H1 (cell line): ENCODE results near the gene FAM98C. TPM values are rescaled to one million over a fixed set of nuclear protein-coding genes. Genes with fewer than 3 reads are reported as not detected.

ENCODE experiments used
- CTCF ChIA-PET: fragments of 300-600 bp; sonication (Branson Sonifier 250); formaldehyde crosslinking; loops from one replicate; lab custom pipeline; 2021; ENCODE audit not compliant: partially characterized antibody; lab: Charles Lee
- POLR2A ChIA-PET: fragments of 300-600 bp; sonication (Branson Sonifier 250); formaldehyde crosslinking; loops from one replicate; lab custom pipeline; 2021; ENCODE audit warnings: inconsistent platforms; ENCODE audit not compliant: partially characterized antibody; lab: Charles Lee
- DNase-seq, 2 experiments: peaks; one replicate each; pipeline versions ENCODE4 v3.0.0 to v3.0.0-alpha.2; 2010 to 2022; ENCODE audit warnings: low spot score in 2 of 2, low read depth in 1 of 2, mixed read lengths in 1 of 2
- FAIRE-seq: peaks from 2 replicates; lab custom pipeline; 2011; peaks lifted over from hg19 to GRCh38; lab: Jason Lieb, UNC
- H2AFZ ChIP-seq: 2 replicates; pipeline ENCODE4 v1.8.1; 2012; ENCODE audit warnings: low read length, inconsistent platforms
- H2AK5ac ChIP-seq: 2 replicates; pipeline ENCODE4 v1.6.1; 2013; ENCODE audit warnings: low read depth, low read length
- H2BK120ac ChIP-seq: replicated peaks from 2 replicates; pipeline ENCODE3; 2013; ENCODE audit warnings: low read depth, low read length, inconsistent platforms
- H2BK12ac ChIP-seq: 2 replicates; pipeline ENCODE4 v1.6.1; 2013; ENCODE audit warnings: low read depth, low read length
- H2BK15ac ChIP-seq: 2 replicates; pipeline ENCODE4 v1.6.1; 2013; ENCODE audit warnings: low read length
- H2BK20ac ChIP-seq: 2 replicates; pipeline ENCODE4 v1.6.1; 2013; ENCODE audit warnings: low read length
- H2BK5ac ChIP-seq: 2 replicates; pipeline ENCODE4 v1.6.1; 2013; ENCODE audit warnings: low read depth, low read length
- H3K14ac ChIP-seq: 2 replicates; pipeline ENCODE4 v1.6.1; 2013; ENCODE audit warnings: inconsistent platforms; ENCODE audit not compliant: insufficient read length
- H3K18ac ChIP-seq: 2 replicates; pipeline ENCODE4 v1.6.1; 2013; ENCODE audit warnings: low read length; ENCODE audit errors: extremely low read depth
- H3K23ac ChIP-seq: 2 replicates; pipeline ENCODE4 v1.6.1; 2013; ENCODE audit warnings: inconsistent platforms; ENCODE audit not compliant: insufficient read length
- H3K23me2 ChIP-seq: 2 replicates; pipeline ENCODE4 v1.6.1; 2013; ENCODE audit warnings: low read depth, low read length
- H3K27ac ChIP-seq: 2 replicates; pipeline ENCODE4 v1.6.1; 2011; ENCODE audit warnings: low read depth, low read length, inconsistent platforms
- H3K27me3 ChIP-seq, 4 experiments: replicated peaks in 1 of 4; 1 replicate in 1 of 4; 2 replicates in 3 of 4; pipeline versions ENCODE4 v1.6.1 to v1.8.1; 2011 to 2013; ENCODE audit warnings: low read length in 3 of 4, mild to moderate bottlenecking in 3 of 4, inconsistent platforms in 2 of 4, mixed read lengths in 2 of 4, moderate library complexity in 1 of 4; ENCODE audit not compliant: control insufficient read depth in 3 of 4, insufficient read depth in 3 of 4; ENCODE audit errors: extremely low read depth in 1 of 4
- H3K36me3 ChIP-seq, 4 experiments: 2 replicates each; pipeline versions ENCODE4 v1.6.1 to v1.8.1; 2011 to 2013; ENCODE audit warnings: mild to moderate bottlenecking in 4 of 4, low read length in 3 of 4, moderate library complexity in 2 of 4, control low read depth in 1 of 4, inconsistent platforms in 1 of 4; ENCODE audit not compliant: insufficient read depth in 4 of 4, control insufficient read depth in 2 of 4
- H3K4ac ChIP-seq: replicated peaks from 2 replicates; pipeline ENCODE3; 2013; ENCODE audit warnings: low read length, low read depth, mixed read lengths, inconsistent platforms; ENCODE audit not compliant: insufficient read length
- H3K4me1 ChIP-seq, 4 experiments: replicated peaks in 1 of 4; 1 replicate in 1 of 4; 2 replicates in 3 of 4; pipeline versions ENCODE4 v1.6.1 to v1.8.1; 2011 to 2013; ENCODE audit warnings: low read length in 3 of 4, inconsistent platforms in 2 of 4, mixed read lengths in 1 of 4; ENCODE audit not compliant: insufficient read depth in 4 of 4, control insufficient read depth in 3 of 4
- H3K4me2 ChIP-seq, 2 experiments: 2 replicates each; pipeline versions ENCODE4 v1.6.1 to v1.8.1; 2011 to 2013; ENCODE audit warnings: low read depth in 2 of 2, low read length in 2 of 2, control low read depth in 1 of 2, inconsistent platforms in 1 of 2, mild to moderate bottlenecking in 1 of 2; ENCODE audit not compliant: insufficient read depth in 1 of 2
- H3K4me3 ChIP-seq, 4 experiments: fragments of 200-600, 300-600 bp in 1 of 4; sonication (generic), shearing (Covaris generic), sonication (Bioruptor Twin) in 1 of 4; 2 replicates each; pipeline versions ENCODE4 v1.5.1 to v1.8.1; 2011 to 2016; ENCODE audit warnings: low read length in 4 of 4, low read depth in 3 of 4, control low read depth in 2 of 4, inconsistent platforms in 2 of 4, mild to moderate bottlenecking in 2 of 4, mixed read lengths in 1 of 4, moderate library complexity in 1 of 4; ENCODE audit not compliant: insufficient read depth in 2 of 4; ENCODE audit errors: extremely low read depth in 1 of 4
- H3K56ac ChIP-seq: replicated peaks from 2 replicates; pipeline ENCODE3; 2013; ENCODE audit warnings: low read depth, mild to moderate bottlenecking, mixed read lengths, low read length, inconsistent platforms; ENCODE audit not compliant: insufficient read length
- H3K79me1 ChIP-seq: 2 replicates; pipeline ENCODE4 v1.6.1; 2013; ENCODE audit warnings: low read depth, low read length, control low read depth
- H3K79me2 ChIP-seq, 2 experiments: 2 replicates each; pipeline versions ENCODE4 v1.6.1 to v1.8.1; 2012 to 2013; ENCODE audit warnings: low read length in 2 of 2, mild to moderate bottlenecking in 2 of 2, inconsistent platforms in 1 of 2; ENCODE audit not compliant: insufficient read depth in 2 of 2, control insufficient read depth in 1 of 2
- H3K9ac ChIP-seq, 4 experiments: replicated peaks in 1 of 4; 1 replicate in 1 of 4; 2 replicates in 3 of 4; pipeline versions ENCODE4 v1.6.1 to v1.8.1; 2011 to 2013; ENCODE audit warnings: low read depth in 3 of 4, low read length in 3 of 4, control low read depth in 2 of 4, mild to moderate bottlenecking in 2 of 4, moderate library complexity in 2 of 4, inconsistent platforms in 1 of 4; ENCODE audit errors: extremely low read depth in 1 of 4
- H3K9me3 ChIP-seq, 2 experiments: 2 replicates each; pipeline versions ENCODE4 v1.6.1 to v1.8.1; 2012 to 2013; ENCODE audit warnings: mild to moderate bottlenecking in 2 of 2, moderate library complexity in 2 of 2, control low read depth in 1 of 2, inconsistent platforms in 1 of 2, low read depth in 1 of 2, low read length in 1 of 2, mixed read lengths in 1 of 2; ENCODE audit not compliant: insufficient read depth in 2 of 2
- H4K20me1 ChIP-seq, 2 experiments: replicated peaks in 1 of 2; 2 replicates each; pipeline versions ENCODE3 to v1.8.1; 2011 to 2013; ENCODE audit warnings: inconsistent platforms in 2 of 2, low read length in 2 of 2, mild to moderate bottlenecking in 1 of 2; ENCODE audit not compliant: insufficient read depth in 2 of 2, control insufficient read depth in 1 of 2
- H4K5ac ChIP-seq: 2 replicates; pipeline ENCODE4 v1.6.1; 2013; ENCODE audit warnings: low read length, low read depth, mixed read lengths, inconsistent platforms; ENCODE audit not compliant: insufficient read length
- H4K8ac ChIP-seq: 2 replicates; pipeline ENCODE4 v1.8.0; 2013; ENCODE audit warnings: mild to moderate bottlenecking, moderate library complexity, low read length, inconsistent platforms; ENCODE audit not compliant: insufficient read depth; ENCODE audit errors: extremely low read depth
- H4K91ac ChIP-seq: replicated peaks from 2 replicates; pipeline ENCODE3; 2013; ENCODE audit warnings: low read length, mixed read lengths, inconsistent platforms; ENCODE audit not compliant: insufficient read length
- BACH1 ChIP-seq: IDR thresholded peaks from 2 replicates; pipeline ENCODE4 v1.6.1; 2012; ENCODE audit warnings: low read length, improper control_type of control experiment
- CBX8 ChIP-seq: fragments of 300-800, 300-1000 bp; sonication (generic); IDR thresholded peaks from 2 replicates; pipeline ENCODE4 v1.7.1; 2016; ENCODE audit warnings: low read depth, low read length, borderline replicate concordance
- EZH2 ChIP-seq: fragments of 200-600 bp; sonication (generic); IDR thresholded peaks from 2 replicates; pipeline ENCODE4 v1.7.1; 2012; ENCODE audit warnings: low read depth, mild to moderate bottlenecking, moderate library complexity, low read length, inconsistent platforms; ENCODE audit not compliant: severe bottlenecking
- RXRA ChIP-seq: IDR thresholded peaks from 2 replicates; pipeline ENCODE4 v1.6.1; 2011; ENCODE audit warnings: low read depth, mild to moderate bottlenecking, low read length, moderate library complexity; ENCODE audit not compliant: insufficient read depth
- WGBS, 2 experiments: shearing (Covaris generic) in 1 of 2; methylation state at CpG; one replicate each; pipeline versions ENCODE4 v1.1.6 to v1.1.7; 2013 to 2015; ENCODE audit warnings: low lambda C conversion rate in 2 of 2, mixed read lengths in 2 of 2, inconsistent platforms in 1 of 2, low coverage in 1 of 2, missing lambda C conversion rate in 1 of 2; ENCODE audit not compliant: insufficient replicate concordance in 2 of 2, insufficient coverage in 1 of 2, insufficient read length in 1 of 2; ENCODE audit errors: extremely low coverage in 1 of 2, missing lambda C conversion rate in 1 of 2; 5-methylcytosine and 5-hydroxymethylcytosine counted together
- long read RNA-seq, 2 experiments: library from RNA in 1 of 2; library from capped mRNA in 1 of 2; stranded (forward); transcript quantifications; one replicate each; pipeline ENCODE4 v2.0.0, GENCODE V29; 2021; ENCODE audit warnings: inconsistent platforms in 1 of 2
- polyA minus RNA-seq, 3 experiments: library from RNA; depleted of rRNA, polyadenylated mRNA; stranded (reverse); fragments of >200 nt; gene quantifications; 1 replicate in 2 of 3; 2 replicates in 1 of 3; pipeline ENCODE4 v1.2.3, GENCODE V29; 2011
- polyA plus RNA-seq, 7 experiments: library from polyadenylated mRNA; depleted of rRNA in 3 of 7; stranded (reverse) in 5 of 7; unstranded in 2 of 7; fragments of >200 nt in 5 of 7; fragments of 200-250 nt in 2 of 7; gene quantifications; 1 replicate in 5 of 7; 2 replicates in 1 of 7; 4 replicates in 1 of 7; pipeline versions ENCODE4 v1.2.1 to v1.2.3, GENCODE V29; 2011 to 2013; ENCODE audit warnings: missing spikeins in 2 of 7, mixed read lengths in 2 of 7
- total RNA-seq: library from RNA; stranded (reverse); fragmentation: NEBNext Ultra II Directional; extraction: Animal tissue kit (Norgen Biotek cat#: 25700); gene quantifications from 2 replicates; pipeline ENCODE4 v1.2.1, GENCODE V29; 2021
- TF ChIP-seq, protein P1 (sequence below): IDR thresholded peaks from 2 replicates; pipeline ENCODE4 v1.6.1; 2012; ENCODE audit warnings: low read length, inconsistent platforms
- TF ChIP-seq, protein P2 (sequence below): IDR thresholded peaks from 2 replicates; pipeline ENCODE4 v1.6.1; 2012; ENCODE audit warnings: inconsistent platforms

FAM98C gene
- total RNA-seq, result 4.6 and 6.1 TPM in 2 replicates
- polyA plus RNA-seq (2011; rRNA removed), result 9.4 and 12.3 TPM in 2 replicates
- polyA plus RNA-seq (2011; cell fraction: cytosol; rRNA removed), result 12.2 TPM
- polyA plus RNA-seq (2011; cell fraction: nucleus; rRNA removed), result 24.9 TPM
- 5.2 to 9.0 TPM (median 6.8 TPM) in 4 replicates for polyA plus RNA-seq (2012, experiment 1 of 2)
- polyA plus RNA-seq (2012, experiment 2 of 2), result 20.7 TPM
- 3.9 TPM for polyA plus RNA-seq (2013, experiment 1 of 2)
- polyA plus RNA-seq (2013, experiment 2 of 2), result 4.0 TPM
- polyA minus RNA-seq (2011; rRNA and poly(A)+ RNA removed), result 1.7 TPM in 2 replicates
- polyA minus RNA-seq (2011; cell fraction: cytosol; rRNA and poly(A)+ RNA removed), result 3.9 TPM
- polyA minus RNA-seq (2011; cell fraction: nucleus; rRNA and poly(A)+ RNA removed), result 6.6 TPM
- long read RNA-seq, experiment 1, partial matches to known transcripts, result 1 of 2 reads
- long read RNA-seq, experiment 1, other reads (novel, unspliced or antisense), result 1 of 2 reads
- long read RNA-seq, experiment 2, result 0 reads

DNA sequence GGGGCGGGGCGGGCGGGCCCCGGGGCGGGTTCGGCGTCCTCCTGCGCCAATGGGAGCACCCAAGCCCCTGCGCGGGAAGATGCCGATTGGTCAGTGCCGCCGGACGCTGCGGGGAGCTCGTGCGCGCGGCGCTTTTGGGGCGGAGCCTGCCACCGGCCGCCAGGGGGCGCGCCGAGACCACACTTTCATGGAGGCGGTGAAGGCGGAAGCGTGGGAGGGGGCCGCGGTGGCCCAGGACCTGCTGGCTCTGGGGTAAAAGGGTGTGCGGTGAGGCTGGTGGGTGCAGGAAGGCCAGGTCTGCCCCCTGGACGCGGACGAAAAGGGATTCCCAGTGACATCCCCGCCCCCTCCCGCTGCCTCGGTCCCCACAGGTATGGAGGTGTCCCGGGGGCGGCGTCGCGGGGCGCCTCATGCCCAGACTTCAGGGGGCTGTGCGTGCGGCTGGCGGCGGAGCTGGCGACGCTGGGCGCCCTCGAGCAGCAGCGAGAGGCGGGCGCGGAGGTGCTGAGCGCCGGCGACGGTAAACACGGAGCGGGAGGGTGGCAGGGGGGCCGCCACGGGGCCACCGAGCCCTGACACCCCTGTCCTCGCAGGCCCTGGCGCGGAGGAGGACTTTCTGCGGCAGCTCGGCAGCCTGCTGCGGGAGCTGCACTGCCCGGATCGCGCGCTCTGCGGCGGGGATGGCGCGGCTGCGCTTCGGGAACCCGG, at the start of gene FAM98C:
Gene FAM98C, plus strand, starts transcription at position 127 of the 708 bp plus-strand sequence. Its CDS starts 61 bp downstream, at position 188.
- Histone ChIP-seq H4K5ac (peak within 1 kb of the TSS; percentile 44), H2AFZ (peak within 1 kb of the TSS; percentile 40; the same call in 1 of the 2 replicates), H3K56ac (no peak within 1 kb of the TSS), H3K18ac (peak within 1 kb of the TSS; percentile 78), H3K79me1 (no peaks in the 10 kb centered on the region), H2BK5ac (no peak within 1 kb of the TSS; the same call in 1 of the 2 replicates), H3K27ac (no peak within 1 kb of the TSS), H2AK5ac (no peak within 1 kb of the TSS), H2BK20ac (no peak within 1 kb of the TSS), H3K23me2 (peaks cover 5% of the 10 kb centered on the region; the same call in 1 of the 2 replicates), H3K79me2 (no peaks in the 10 kb centered on the region), H3K4me3 (peak within 1 kb of the TSS; percentile 34 to 67 (median 49)), H4K8ac (peak within 1 kb of the TSS; percentile 74), H2BK15ac (no peak within 1 kb of the TSS), H3K4me1 (no peaks in the 10 kb centered on the region; a peak in 2 of 7 replicates), H2BK120ac (no peak within 1 kb of the TSS), H3K9ac (peak within 1 kb of the TSS in 3 of 4 experiments; percentile 38; a peak in 4 of 7 replicates), H3K4ac (no peak within 1 kb of the TSS), H3K9me3 (no peaks in the 10 kb centered on the region), H3K36me3 (no peaks in the 10 kb centered on the region), H3K4me2 (peak within 1 kb of the TSS; percentile 46 to 90; a peak in 3 of 4 replicates), H3K23ac (no peak within 1 kb of the TSS), H4K91ac (peak within 1 kb of the TSS; percentile 52), H4K20me1 (no peaks in the 10 kb centered on the region), H2BK12ac (no peak within 1 kb of the TSS), H3K27me3 (peaks cover 2 to 38% (median 33%) of the 10 kb centered on the region in 4 experiments), H3K14ac (no peak within 1 kb of the TSS)
- WGBS, 2 experiments, result 3% methylated on average over 59 of the region's 82 CpGs; no CpG with 5 or more reads in 1 of the 2 experiments
- ChIA-PET POLR2A (interaction anchor here (0.8 to 6.1 kb wide), 15 partner anchors 14 to 528 kb away, joined by 3 to 38 read pairs (median 4); partner anchors contain the start of genes GGN, MRPS12, SARS2 and SPRED3), CTCF (interaction anchor here (0.6 to 4.2 kb wide), 42 partner anchors 10 to 574 kb away, joined by 3 to 35 read pairs (median 4); partner anchors contain the start of genes MAP4K1 and RASGRP4)
- DNase-seq (peak; percentile 94 to 99), FAIRE-seq (no peak)
- TF ChIP-seq RXRA, result no peak
- TF ChIP-seq, protein P1, sequence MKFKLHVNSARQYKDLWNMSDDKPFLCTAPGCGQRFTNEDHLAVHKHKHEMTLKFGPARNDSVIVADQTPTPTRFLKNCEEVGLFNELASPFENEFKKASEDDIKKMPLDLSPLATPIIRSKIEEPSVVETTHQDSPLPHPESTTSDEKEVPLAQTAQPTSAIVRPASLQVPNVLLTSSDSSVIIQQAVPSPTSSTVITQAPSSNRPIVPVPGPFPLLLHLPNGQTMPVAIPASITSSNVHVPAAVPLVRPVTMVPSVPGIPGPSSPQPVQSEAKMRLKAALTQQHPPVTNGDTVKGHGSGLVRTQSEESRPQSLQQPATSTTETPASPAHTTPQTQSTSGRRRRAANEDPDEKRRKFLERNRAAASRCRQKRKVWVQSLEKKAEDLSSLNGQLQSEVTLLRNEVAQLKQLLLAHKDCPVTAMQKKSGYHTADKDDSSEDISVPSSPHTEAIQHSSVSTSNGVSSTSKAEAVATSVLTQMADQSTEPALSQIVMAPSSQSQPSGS, result no peak
- TF ChIP-seq EZH2, result peak; percentile 14
- TF ChIP-seq, protein P2, sequence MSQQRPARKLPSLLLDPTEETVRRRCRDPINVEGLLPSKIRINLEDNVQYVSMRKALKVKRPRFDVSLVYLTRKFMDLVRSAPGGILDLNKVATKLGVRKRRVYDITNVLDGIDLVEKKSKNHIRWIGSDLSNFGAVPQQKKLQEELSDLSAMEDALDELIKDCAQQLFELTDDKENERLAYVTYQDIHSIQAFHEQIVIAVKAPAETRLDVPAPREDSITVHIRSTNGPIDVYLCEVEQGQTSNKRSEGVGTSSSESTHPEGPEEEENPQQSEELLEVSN, result peak; percentile 77
- TF ChIP-seq BACH1, result no peak
- no peak for TF ChIP-seq CBX8
